HG03565 (cell line): ENCODE results near the gene WHRN.
A peak's percentile ranks its signal among the peaks of the same experiment; 100 is the strongest.

Experiments
- ATAC-seq: cut with Tn5 transposase; IDR thresholded peaks from one replicate; pipeline ENCODE4 v1.9.1; 2021; ENCODE audit warnings: mild to moderate bottlenecking, moderate library complexity; ENCODE audit not compliant: unreplicated experiment

The WHRN gene

DNA sequence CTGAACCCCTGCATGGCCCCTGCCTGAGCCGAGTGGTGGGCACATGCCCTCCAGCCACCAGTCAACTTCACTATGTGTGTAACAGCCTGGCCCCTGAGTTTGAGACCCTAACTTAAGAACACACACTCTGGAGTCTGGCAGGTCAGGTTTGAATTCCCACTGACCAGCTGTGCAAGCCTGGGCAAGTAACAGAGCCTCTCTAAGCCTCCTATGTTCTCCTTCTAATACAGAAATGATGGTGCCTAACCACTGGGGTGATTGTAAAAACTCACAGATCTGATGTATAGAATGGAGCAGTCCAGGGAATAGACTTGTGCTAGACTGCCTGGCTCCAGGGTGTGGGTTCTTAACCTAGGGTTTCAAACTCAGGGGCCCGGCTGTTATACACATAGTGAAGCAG is 100.7 kb downstream of the WHRN start:
- no peak for ATAC-seq

DNA sequence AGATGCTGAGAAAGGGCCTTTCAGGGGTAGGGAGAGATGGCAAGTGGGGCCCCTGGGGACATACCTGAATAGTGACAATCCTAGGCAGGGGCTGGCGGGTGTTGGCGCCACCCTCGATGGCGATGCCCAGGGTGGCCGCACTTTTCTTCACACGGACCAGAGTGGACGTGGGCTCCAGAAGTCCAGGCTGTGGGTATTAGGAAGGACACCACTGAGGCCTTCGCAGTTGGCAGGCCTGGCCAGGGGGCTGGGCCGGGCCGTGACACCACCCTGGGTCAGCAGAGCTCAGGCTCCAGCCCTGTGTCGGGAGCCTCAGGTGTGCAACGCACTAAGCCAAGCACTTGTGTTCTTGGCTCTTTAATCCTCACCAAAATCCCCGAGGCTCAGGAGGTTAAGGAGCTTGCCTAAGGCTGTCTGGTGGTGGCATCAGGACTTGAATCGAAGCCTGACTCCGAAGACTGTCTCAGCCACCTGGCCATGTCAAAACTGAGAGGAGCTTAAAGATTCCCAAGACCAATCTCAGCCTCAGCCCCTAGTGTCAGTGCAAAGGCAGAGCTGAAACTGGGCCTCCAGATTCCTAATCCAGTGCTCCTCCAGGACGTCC is 102.0 kb downstream of the WHRN start:
- ATAC-seq = no peak

DNA sequence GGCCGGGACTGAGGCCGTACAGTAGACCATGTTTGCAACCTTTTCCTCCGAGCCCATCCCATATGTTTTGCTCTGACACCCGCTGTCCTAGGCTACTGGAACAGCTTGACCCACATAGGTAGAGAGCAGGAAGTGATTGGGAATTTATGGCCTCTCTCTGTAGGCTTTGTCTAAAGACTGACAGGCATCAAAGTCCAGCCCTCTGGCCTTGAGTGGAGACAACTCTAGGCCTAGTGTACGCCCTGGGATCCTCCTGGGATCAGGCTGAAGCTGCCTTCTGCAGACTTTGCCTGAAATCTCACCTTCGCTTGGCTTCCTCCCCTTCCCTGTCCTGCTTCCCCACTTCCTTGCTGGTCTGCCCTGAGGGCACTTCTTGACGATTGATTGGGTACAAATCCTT is 103.9 kb downstream of the WHRN start:
- no peak for ATAC-seq

DNA sequence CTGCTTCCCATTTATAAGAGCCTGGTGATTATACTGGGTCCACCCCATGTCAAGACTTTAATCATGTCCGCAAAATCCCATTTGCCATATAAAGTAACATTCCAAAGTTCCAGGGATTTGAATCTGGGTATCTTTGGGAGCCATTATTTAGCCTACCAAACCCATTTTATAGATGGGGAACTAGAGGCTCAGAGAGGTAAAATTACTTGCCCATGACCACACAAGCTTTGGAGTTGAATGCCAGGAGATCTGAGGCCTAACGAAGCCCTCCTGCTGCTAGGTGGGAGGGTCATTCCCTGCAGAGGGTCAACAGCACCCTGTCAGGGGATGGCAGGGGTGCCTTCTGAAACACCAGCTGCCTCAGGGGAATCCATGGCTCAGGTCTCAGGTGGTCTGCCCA is 104.5 kb downstream of the WHRN start:
- no peak for ATAC-seq

DNA sequence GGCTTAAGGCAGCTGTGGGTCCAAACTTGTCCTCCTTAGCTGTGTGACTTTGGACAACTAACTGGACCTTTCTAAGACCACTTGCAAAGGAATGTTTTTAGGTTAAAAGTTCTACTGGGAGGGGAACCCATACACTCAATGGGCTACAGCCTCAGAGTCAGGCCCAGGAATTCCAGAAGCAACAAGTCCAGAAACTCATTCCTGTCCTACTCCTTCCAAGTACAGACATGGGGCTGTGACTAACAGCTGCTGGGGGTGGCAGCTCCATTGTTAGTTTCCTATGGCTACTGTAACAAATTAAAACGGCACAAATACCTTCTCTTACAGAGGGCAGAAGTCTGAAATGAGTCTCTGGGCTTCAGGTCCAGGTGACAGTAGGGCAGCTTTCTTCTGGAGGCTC is 105.1 kb downstream of the WHRN start:
- no peak for ATAC-seq

DNA sequence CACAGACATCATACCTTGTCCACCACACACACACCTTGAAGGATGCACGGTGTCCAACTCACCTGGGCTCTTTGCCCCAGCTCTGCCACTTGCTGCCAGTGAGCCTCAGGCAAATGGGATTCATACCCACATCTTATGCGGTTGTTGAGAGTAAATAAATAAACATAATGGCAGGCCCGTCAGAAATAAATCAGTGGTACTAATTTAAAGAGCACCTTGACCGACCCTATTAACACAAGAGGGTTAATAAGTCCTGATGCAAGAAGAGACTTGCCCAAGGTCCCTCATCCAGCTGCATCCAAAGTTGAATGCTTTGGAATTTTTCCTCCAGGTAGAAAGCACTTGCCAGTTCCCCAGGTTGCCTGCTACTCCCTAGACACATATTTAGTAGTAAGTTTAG is 105.9 kb downstream of the WHRN start:
- ATAC-seq = no peak

DNA sequence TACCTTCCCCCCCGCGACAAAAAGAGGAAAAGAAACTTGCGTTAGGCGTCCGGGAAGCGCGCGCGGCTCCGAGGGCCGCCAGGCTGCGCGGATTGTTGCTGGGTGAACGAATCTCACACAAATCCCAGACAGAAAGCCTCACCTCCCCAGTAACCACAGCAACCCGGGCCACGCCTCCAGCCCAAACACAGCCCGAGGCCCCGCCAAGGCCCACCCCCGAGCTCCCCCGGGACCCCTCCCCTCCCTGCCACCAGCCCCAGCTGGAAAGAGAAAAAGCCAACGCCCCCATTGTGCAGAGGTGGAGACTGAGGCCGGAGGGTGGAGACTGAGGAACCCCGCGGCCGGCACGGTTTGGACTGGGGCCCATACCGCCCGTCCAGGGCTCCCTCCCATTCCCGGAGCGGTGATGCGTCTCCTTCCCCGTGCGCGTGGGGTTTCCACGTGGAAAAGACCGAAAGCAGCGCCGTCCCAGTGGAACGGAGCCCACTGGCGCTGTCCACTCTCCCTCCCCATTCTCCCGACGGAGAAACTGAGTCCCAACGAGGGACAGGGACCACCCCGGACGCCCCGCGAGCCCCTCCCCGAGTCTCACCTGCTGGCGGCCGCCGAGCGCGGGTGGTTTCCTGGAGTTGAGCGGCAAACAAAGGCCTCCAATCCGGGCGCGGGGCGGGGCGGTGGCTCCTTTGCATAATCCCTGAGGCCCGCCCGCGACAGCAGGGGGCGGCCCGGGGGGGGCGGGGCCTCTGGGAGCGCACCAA is 107.2 kb downstream of the WHRN start:
- peak; percentile 70 for ATAC-seq

DNA sequence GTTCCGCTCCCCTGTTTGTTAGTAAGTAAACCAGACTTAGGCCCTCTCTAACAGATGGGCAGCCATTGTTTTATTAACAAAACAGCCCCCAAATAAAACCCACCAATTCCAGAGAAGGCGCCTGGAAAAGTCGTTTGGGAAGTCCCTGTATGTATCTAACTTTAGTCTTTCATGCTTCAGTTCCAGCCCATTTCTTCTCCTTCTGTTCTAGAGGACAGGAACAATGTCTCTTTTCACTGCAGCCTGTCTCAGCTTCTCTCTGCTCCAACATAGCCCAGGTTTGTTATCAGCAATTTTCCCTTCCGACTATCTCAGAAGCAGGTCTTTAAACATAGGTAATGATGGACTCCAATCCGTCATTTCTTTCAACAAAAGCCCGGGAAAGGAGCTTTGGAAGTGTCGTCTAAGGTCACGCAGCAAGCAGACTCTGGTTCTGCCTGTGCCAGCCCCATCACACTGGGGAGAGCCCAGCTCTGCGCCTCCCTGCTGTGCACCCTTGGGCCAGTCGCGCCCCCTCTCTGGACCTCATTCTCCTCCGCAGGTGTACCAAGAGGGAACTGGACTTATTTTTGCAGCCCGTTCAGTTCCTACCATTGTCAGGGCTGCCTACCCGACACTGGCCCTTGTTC is 107.9 kb downstream of the WHRN start:
- no peak for ATAC-seq

DNA sequence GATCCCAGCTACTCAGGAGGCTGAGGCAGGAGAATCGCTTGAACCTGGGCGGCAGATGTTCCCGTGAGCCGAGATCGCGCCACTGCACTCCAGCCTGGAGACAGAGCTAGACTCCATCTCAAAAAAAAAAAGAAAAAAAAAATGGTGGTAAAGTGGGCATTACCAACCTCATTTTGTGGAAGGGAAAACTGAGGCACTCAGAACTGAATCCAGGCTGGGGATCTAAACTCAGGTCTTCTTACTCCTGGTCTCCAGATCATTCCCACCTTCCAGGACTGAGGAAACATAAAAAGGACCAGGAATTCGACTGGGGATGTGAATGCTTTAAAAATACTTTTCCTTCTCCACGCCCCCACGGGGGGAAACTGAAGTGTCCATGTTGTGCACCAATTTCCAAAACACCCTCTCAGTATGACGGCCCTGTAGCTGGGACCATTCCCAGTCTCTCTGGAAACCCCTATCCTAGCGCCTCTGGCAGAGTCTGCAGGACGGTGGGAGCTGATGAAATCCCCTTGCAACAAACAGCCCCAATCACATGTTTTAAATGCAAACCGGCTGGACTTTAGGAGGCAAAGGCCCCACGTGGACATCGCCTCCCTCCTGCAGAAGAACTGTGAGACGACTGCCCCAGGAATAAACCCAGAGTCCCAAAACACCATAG is 108.6 kb downstream of the WHRN start:
- ATAC-seq = no peak

DNA sequence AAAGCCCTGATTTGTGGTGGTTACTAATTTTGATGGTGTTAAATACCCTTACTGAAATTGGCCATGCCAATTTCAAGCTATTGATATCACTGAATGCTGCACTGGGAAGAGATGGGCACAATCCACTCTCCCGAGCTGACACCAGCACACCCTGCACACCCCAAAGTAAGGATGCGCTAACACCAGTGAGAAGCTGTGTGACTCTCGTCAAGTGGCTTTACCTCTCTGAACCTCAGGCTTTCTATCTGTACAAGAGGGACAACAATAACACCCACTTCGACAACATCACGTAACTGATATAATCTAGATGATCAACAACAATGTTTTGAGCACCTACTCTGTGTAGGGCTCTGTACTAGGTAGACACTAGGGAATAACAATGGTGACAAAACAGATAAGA is 109.5 kb downstream of the WHRN start:
- ATAC-seq = no peak

DNA sequence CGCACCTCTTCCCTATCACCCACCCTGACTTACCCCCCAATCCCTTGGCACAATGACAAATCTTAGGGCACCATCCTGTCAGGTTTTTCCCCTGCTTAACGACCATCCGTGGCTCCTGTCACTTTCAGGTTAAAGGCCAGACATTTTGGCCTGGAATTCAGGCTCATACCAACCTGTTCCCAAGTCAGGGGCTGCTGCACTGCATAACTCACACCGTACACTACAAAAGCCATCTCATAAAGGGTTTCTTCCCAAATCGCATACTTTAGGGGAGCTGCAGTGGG is 110.0 kb downstream of the WHRN start:
- no peak for ATAC-seq

DNA sequence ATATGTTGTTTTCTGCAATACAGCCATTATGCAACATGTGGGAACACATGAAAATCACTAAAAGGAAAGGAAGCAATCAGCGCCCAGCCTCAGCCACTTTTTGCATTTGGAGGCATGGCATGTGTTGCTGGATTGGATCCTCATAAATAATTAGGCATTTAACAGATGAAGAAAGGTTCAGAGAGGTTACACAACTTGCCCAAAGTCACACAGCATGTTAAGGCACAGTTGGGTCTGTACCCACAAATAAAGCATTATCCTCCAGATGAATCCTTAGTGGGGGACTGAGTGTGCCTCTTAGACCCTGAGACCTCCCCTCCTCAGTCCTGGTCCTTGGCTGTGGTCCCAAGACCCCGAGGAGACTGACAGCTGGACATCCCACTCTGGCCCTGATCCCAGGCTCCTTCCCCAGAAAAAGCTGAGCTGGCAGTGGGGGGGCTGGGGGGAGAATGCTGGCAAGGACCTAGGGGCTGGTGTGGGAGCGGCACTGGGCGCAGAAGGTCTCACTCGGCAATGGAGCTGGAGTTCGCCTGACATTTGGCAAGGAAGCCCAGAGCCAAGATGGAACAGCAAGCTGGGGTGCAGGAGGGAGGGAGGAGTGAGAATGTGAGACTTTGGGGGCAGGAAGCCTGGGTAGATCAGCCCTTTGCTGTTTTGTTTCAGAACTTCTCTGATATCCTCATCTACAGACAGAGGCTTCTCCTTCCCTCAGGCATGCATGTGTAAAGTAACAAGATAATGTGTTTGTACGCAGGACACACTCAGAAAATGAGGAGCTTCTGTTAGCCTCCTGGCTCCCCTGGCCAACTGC is 110.5 kb downstream of the WHRN start:
- no peak for ATAC-seq

DNA sequence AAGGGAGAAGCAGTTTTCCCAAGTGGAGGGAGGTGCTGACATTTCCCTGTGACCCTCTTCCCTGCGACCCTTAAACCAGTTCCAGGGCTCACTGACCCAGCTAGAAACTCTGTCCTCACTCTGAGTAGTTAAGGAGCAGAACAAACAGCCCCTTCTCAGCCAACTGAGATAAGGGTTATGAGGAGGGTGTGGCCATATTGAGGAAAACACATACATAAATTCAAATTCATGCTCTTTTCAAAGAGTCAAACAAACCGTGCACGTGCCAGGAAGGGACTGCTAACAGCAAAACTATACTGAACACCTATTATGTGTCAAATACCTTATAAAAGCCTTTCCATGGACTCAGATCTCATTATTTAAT is 112.5 kb downstream of the WHRN start:
- no peak for ATAC-seq

DNA sequence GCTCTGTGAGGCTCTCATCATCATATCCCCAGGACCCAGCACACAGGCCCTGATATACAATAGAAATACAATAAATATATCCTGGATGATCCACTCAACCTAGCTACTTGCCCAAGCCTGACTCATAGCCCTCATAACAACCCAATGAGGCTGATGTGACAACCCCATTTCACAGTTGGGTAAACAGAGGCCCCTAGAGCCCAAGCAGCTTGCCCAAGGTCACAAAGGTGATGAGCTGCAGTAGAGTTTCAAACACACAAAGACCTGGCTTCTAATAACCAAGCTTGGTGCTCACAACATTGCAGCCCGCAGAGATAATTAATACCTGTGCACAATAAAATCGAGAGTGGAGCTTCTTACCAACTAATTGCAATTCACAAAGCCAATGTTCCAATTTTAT is 114.3 kb downstream of the WHRN start:
- ATAC-seq = no peak

DNA sequence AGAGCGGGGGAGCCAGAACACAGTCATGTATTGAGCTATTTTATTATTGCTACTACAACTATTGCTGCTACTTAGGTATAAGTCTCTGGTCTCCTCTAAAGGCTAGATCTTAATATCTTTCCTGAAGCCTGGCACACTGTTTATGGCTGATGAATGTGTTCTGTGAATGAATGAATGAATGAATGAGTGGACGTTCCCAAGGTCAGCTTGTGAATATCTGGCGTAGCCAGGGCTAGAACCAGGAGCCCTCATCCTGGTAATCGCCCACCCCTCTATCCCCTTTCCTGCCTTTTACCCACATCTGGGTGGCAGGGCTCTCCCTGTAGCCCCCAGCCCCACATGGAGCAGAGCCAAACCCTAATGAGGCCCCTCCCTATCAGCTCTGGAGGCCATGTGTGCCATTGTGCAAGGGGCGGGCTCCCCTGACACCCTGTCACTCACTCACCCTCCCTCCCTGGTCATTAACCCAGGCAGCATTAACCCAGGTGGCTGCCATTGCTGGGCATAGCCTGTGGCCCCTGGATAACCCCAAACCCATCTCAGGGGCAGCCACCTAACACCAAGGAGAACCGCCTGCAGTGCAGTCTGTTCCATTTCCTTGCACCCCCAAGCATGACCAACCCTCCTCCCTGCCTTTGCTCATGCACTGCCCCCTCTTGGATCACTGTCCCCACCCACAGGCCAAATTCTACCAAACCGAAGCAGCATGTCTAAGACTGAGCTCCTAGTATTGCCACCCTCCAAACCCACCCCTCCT is 115.5 kb downstream of the WHRN start:
- no peak for ATAC-seq

DNA sequence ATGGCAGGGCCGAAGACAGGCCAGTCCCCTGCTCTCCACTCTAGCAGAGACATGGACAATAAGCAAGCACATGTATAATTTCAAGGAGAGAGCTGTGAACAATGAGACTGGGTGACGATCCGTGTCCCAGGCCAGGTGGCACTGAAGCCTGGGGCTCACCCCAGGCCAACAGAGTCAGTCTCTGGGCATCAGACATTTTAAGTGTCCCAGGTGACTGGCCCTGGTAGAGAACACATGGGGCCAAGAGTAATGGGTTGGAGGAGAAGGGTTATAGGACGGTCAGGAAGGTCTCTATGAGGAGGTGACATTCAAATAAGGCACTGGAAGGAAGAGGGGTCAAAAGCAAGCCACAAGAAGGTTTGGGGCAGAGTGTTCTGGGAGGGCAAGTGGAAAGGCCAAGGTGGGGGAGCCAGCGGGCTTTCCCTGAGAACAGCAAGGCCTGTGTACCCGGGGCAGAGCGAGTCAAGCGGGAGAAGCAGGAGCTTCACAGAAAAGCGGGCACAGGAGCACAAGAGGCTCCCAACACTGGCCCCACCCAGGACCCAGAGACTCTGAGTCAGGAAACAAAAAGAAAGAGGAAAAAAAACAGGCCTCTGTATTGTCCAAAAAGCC is 116.4 kb downstream of the WHRN start:
- no peak for ATAC-seq

DNA sequence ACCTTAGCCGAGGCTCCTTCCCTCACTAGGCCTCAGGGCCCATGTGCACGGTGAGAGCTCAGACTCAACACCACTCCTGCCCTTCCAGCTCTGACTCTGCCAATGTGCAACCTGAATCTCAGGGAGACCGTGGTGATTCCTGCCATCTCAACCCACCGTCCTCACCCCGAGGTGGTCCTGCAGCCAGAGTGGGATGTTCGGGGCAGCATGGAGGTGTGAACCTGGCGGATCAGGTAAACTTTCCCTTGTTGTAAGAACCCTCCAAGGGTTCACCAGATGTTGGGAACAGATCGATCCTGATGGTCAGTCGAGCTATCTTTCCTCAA is 117.0 kb downstream of the WHRN start:
- no peak for ATAC-seq

DNA sequence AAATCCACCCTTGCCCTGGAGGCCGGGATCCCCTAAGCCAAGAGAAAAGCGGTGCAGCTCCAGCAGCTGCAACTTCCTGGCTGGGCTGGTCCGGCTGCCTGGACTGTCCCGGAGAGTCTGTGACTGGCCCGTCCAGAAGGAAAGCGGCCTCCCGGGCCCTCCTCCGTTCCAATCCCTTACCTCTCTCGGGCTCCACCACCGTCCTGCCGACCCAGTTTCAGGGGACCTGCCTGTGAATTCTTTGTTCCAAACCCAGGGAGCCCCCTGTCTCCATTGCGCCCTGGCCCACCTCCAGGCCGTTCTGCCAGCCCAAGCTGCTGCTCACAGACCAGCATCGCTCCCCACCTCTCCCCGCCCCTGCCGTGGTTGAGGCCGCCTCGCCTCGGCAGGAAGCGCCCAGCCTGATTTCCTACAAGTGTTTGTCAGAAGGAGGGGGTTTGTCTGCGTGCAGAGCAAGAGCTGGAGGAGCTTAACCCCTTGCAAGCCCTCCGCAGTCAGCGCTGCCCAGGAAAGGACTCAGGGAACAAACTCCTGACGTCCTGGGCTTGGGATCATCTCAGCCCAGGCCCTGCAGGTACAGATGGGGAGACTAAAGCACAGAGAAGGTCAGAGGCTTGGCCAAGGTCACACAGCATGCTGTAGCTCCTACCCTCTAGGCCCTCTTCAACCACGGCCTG is 117.5 kb downstream of the WHRN start, which contains the start of gene AKNA:
TSS of gene AKNA (minus strand) at position 303 of the 677 bp plus-strand sequence. CDS start 6,649 bp downstream, outside the sequence.
- peak; percentile 16 for ATAC-seq

DNA sequence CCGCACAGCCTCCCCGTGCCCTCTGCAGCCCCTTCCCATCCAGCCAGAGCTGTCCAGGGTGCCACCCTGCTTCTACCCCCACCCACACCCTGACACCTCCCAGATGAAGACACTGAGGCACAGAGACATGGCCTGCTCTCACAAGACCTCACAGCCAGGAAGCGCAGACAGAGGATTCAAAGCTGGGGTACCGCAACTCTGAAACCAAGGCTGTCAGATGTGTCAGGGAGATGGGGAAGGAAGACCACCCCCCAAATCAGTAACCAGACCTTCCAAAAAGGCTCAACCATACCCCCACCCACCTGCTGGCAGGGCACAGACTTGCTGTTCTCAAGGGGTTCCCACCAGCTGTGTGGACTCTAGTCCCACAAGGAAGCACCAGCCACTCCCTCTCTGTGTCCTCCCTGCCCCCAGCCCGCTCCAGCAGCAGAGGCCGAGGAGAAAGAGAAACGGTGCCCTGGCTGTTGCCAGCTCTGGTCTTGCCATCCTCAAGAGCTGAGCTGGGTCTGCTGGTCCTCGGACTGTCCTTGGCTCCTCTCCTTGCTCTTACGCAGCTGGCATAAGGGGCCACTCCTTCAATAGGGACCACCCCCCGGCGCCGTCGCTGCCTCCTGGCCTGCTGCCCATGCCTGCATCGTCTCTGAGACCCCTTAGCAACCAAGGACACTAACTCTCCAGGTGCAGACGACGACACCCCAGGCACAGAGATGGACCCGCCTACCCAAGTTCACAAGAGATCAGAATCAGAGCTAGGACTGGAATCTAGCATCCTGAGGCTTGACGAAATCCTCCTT is 118.2 kb downstream of the WHRN start:
- no peak for ATAC-seq
